ENCODE data around the gene HMGN3. TPM values are rescaled to one million over a fixed set of nuclear protein-coding genes. Genes with fewer than 3 reads are reported as not detected.

The HMGN3 gene
- total RNA-seq, 1 donor from 2014 or later, result 98.2 TPM

GRCh38 chr6:79152269-79152737 lies 82.2 kb downstream of the HMGN3 start:
- TF ChIP-seq CTCF (IDR thresholded peaks at IDR 0.05; ENCODE audit: unreplicated experiment), result no peak
- H3K36me3 Mint-ChIP-seq (ENCODE audit: low read depth, unreplicated experiment), result no peaks in the 10 kb centered on the region
- no peak overlapping the region for H3K27ac Mint-ChIP-seq (ENCODE audit: unreplicated experiment)
- H3K27me3 Mint-ChIP-seq (ENCODE audit: unreplicated experiment), result no peaks in the 10 kb centered on the region
- H3K4me3 Mint-ChIP-seq (ENCODE audit: unreplicated experiment), result no peak overlapping the region
- H3K4me1 Mint-ChIP-seq (ENCODE audit: unreplicated experiment), result no peaks in the 10 kb centered on the region
- H3K9me3 Mint-ChIP-seq (ENCODE audit: unreplicated experiment), result no peaks in the 10 kb centered on the region
- no peak for DNase-seq (ENCODE audit: low spot score)

Other genes with a start within 250 kb of the HMGN3 start
- 42.4 TPM for gene PHIP, start 156.4 kb downstream of the HMGN3 start, total RNA-seq (ENCODE audit: unreplicated experiment)